NCI-H2196 treated with DMSO at 0.1 percent for 48 hours (cell line): ENCODE data around the gene TRPM4.
"Not testable (repeated sequence)": the region's sequence is repeated elsewhere in the genome, so short reads cannot be mapped to it uniquely, and the experiment has no call there.

Experiments used
- DNase-seq: peaks from one replicate; lab custom pipeline; 2025; ENCODE audit not compliant: unreplicated experiment; lab: John Stamatoyannopoulos, UW

Gene TRPM4

GRCh38 chr19:49186108-49186507 is 28.5 kb downstream of the TRPM4 start:
- no peak for DNase-seq

DNA sequence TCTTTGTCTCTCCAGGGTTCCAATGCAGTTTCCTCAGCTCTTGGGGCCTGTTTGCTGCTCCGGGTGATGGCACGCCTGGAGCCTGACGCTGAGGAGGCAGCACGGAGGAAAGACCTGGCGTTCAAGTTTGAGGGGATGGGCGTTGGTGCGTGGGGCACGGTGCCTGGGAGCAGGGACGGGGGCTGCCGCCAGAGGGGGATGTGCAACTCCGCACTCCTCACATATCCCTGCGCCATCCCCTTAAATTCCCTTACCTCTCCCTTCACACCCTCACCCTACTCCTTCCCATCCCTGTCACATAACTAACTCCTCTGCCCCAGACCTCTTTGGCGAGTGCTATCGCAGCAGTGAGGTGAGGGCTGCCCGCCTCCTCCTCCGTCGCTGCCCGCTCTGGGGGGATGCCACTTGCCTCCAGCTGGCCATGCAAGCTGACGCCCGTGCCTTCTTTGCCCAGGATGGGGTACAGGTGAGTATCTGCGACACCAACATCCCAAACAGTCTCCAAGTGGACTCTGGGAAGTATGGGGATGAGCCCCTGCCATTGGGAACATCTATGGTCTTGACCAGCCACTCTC is 31.1 kb downstream of the TRPM4 start:
- no peak for DNase-seq

DNA sequence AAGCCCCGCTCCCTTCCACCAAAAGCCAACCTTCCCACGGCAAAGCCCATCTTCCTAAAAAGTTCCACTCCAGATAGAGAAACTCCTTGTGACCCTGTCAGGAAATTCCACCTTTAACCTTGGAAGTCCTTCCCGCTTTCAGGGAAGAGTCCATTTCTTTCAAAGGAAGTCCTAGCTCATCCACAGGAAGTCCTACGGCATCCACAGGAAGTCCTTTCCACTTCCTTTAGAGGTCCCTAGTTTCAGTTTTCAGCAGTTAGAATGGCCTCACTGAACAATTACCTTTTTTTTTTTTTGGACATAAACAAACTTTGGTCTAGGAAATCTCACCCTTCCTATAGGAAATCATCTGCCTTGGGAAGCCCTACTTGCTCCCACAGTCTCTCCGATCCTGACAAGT is 31.7 kb downstream of the TRPM4 start:
- DNase-seq = no peak

GRCh38 chr19:49190781-49191180 is 33.2 kb downstream of the TRPM4 start:
- no peak for DNase-seq

DNA sequence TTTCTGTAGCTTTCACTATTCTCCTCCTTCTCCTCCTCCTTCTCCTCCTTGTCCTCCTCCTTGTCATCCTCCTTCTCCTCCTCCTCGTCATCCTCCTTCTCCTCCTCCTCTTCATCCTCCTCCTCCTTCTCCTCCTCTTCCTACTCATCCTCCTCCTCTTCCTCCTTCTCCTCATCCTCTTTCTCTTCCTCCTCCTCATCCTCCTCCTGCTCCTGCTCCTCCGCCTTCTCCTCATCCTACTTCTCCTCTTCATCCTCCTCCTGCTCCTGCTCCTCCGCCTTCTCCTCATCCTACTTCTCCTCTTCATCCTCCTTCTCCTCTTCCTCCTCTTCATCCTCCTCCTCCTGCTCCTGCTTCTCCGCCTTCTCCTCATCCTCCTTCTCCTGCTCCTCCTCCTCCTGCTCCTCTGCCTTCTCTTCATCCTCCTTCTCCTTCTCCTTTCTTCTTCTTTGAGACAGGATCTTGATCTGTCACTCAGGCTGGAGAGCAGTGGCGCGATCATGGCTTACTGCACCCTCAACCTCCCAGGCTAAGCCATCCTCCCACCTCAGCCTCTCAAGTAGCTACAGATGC is 36.3 kb downstream of the TRPM4 start:
- no peak for DNase-seq

- DNase-seq = no peak
These were observed 36.8 kb downstream of the TRPM4 start for GRCh38 chr19:49194408-49194807.

DNA sequence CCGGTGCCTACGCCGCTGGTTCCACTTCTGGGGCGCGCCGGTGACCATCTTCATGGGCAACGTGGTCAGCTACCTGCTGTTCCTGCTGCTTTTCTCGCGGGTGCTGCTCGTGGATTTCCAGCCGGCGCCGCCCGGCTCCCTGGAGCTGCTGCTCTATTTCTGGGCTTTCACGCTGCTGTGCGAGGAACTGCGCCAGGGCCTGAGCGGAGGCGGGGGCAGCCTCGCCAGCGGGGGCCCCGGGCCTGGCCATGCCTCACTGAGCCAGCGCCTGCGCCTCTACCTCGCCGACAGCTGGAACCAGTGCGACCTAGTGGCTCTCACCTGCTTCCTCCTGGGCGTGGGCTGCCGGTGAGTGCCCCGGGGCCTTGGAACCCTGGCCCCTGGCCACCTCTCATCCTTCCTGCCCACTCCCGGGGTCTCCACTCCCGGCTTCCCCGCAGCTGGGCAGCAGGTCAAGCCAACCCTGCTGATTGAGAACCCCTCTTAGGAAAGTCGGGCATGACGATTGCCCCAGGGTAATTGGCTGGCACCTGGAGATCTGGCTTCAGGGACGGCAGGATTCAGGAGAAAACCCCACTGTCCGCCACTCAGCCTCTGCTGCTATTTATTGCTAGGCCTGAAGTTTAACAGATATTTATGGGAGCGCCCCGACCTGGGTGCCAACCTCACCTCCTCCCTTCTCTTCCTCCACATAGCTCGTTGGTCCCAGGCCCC is 39.1 kb downstream of the TRPM4 start:
- DNase-seq = peak; percentile 62

GRCh38 chr19:49200238-49200862 is 42.8 kb downstream of the TRPM4 start:
- DNase-seq = no peak

DNA sequence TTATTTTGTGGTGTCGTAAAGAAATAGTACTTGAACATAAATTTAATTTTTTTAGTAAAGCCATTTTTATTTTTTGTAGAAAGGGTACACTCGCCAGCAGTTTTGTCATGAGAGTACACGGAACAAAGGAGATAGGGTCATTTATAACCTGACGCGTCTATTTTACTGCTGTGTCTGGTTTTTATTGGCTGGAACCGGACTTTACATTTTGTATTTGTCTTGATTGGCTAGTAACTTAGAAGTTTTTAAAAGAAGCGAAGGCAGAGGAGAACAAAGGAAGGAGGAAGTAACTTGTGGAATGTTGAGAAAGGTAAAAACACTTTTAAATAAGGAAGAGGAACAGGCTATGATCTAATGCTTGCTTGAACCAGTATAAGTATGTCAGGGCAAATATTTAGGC is 43.5 kb downstream of the TRPM4 start:
- no peak for DNase-seq

DNA sequence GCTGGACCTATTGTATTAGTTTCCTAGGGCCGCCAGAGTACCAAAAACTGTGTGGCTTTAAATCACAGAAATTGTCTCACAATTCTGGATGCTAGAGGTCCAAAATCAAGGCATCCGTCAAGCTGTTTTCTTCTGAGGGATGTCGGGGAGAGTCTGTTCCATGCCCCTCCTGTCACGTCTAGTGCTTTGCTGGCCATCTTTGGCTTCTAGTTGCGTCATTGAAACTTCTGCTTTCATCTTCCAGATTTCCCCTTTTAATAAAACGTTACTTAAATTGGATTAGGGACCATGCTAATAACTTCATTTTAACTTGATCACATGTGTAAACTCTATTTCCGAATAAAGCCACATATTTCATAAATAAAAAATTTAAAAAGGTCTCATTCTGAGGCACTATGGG is 47.5 kb downstream of the TRPM4 start:
- no peak for DNase-seq

DNA sequence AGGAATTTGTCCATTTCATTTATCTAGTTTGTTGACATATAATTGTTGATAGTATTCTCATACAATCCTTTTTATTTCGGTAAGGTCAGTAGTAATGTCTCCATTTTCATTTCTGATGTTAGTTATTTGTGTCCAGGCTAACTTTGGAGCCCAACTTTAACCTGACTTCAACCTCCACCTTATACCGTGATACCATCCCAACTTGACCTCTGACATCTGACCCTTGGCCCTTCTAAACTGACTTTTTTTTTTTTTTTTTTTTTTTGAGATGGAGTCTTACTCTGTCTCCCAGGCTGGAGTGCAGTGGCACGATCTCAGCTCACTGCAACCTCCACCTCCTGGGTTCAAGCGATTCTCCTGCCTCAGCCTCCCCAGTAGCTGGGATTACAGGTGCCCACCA is 51.9 kb downstream of the TRPM4 start:
- DNase-seq = not testable (repeated sequence)

DNA sequence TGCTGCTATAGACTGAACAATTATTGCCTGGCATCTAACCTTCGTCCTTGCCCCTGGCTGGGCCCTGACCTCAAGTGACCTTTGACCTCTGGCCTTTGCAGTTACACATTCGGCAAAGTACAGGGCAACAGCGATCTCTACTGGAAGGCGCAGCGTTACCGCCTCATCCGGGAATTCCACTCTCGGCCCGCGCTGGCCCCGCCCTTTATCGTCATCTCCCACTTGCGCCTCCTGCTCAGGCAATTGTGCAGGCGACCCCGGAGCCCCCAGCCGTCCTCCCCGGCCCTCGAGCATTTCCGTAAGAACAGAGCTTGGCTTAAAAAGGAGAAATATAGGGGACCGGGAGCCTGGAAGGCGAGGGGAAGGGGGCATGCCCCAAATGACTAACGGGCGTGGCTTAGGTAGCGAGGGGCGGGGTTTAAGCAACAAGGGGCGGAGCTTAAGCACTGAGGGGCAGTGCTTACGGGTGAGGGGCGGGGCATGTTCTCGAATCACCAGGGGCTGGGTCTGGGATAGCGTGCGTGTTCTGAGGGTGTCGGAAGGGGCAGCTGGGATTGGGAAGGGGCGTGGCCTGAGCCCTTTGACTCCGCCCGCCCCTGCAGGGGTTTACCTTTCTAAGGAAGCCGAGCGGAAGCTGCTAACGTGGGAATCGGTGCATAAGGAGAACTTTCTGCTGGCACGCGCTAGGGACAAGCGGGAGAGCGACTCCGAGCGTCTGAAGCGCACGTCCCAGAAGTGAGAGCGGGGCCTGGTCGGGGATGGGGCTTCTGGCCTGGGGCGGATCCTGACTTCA is 52.7 kb downstream of the TRPM4 start:
- no peak for DNase-seq

DNA sequence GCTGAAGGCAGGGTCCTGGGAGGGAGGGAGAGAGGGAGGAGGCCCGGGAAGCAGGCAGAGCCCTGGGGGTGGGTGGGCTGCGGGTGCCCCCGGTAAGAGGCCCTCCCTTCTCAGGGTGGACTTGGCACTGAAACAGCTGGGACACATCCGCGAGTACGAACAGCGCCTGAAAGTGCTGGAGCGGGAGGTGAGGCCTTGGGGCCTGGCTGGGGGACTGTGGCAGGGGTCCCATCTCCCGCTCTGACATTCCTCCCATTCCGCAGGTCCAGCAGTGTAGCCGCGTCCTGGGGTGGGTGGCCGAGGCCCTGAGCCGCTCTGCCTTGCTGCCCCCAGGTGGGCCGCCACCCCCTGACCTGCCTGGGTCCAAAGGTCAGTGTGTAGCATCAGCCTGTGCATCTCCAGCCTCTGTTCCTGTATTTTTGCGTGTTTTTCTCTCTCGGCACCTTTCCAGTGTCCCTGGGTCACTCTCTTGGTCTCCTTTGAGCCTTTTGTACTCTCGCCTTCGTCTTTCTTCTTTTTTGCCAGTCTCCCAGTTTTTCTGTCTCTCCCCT is 53.4 kb downstream of the TRPM4 start:
- DNase-seq = no peak

DNA sequence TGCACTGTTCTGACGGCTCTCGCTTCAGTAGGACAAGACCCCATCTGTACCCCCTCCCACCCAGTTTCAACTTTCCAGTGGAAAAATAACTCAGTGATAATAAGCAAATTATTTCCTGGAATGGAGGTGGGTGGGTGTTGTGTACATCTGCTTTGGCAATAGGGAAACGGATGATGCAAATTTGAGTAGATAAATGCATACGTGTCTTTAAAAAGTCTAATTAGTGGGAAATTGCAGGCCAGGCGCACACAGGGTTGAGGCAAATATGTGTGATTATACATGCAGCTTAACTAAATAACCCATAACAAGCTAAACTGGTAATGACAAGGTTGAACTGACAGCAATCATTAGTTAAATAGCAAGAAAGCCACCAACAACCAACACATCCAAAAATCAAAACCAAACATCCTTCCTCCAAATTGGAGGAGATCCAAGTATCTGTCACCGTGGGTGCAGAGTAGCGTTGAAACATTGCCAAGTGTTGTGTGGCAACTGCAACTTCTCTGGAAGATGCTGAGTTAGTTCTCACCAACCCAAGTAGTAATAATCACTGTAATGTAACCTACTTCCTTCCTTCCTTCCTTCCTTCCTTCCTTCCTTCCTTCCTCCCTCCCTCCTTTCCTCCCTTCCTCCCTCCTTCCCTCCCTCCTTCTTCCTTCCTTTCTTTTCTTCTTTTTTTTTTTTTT is 54.6 kb downstream of the TRPM4 start:
- no peak for DNase-seq

DNA sequence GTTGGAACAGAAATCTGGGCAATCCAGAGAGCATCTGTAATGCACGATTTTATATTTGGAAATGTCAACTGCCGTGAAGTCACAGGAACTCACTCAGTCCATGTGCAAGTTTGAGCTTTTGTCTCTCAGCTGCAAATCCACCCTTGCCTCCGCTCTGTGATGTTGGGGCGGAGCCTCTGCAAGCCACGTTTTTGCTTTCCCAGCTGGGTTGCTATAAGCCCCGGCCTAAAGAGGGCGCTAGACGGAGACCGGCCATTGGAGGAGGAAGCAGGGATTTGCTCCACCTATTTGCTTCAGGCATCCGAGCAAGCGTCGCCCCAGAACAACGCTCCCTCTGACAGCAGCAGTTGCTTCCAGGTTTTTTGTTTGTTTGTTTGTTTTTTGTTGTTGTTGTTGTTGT is 56.2 kb downstream of the TRPM4 start:
- DNase-seq = no peak

DNA sequence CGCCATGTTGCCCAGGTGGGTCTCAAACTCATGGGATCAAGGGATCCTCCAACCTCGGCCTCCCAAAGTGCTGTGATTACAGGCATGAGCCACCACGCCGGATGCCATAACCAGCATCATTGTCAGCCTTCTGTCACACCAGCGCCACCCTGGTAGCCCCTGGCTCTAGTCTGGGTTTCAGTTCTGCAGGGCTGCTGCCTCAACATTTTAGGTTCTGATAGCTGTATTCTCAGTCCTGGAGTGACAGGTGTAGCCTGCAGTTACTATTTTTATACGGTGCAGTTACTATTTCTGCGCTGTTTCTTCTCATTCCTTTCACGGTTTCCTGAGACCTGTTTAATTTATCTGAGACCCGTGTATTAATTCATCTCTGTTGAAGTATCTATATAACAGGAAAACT is 57.1 kb downstream of the TRPM4 start:
- DNase-seq = no peak

GRCh38 chr19:49216071-49216470 is 58.5 kb downstream of the TRPM4 start:
- DNase-seq = peak; percentile 40

- peak; percentile 88 for DNase-seq
These were observed 59.8 kb downstream of the TRPM4 start for GRCh38 chr19:49217382-49217781.

- no peak for DNase-seq
These were observed 64.4 kb downstream of the TRPM4 start for GRCh38 chr19:49222011-49222410.

DNA sequence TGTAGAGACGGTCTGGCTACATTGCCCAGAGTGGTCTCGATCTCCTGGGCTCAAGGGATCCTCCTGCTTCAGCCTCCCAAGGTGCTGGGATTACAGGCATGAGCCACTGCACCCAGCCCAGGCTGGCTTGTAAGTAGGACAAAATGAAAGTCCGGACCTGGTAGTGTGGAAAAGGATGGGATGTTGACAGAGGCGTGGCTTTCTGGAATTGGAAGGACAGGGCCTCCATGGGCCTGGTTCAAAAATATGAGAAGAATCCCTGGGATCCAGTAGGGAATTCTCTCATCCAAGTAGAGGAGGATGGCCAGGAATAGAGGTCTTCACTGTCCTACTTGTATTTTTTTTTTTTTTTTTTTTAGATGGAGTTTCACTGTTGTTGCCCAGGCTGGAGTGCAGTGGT is 64.9 kb downstream of the TRPM4 start:
- DNase-seq = no peak

DNA sequence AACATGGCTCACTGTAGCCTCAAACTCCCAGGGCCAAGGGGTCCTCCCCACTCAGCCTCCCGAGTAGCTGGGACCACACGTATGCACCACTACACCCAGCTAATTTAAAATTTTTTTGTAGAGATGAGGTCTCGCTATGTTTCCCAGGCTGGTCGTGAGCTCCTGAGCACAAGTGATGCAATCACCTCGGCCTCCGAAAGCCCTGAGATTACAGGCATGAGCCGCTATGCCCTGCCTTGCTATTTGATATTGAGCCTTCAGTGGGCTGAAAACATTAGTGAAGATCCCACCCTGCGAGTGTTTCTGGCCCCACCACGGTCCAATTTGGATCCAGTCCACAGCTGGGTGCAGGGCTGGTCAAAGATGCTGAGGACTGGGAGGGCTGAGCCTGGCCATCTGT is 65.9 kb downstream of the TRPM4 start:
- no peak for DNase-seq
